ENCODE results near the gene HOXC13. TPM values are rescaled to one million over a fixed set of nuclear protein-coding genes. Genes with fewer than 3 reads are reported as not detected.

HOXC13 gene
- total RNA-seq, 1 experiment from 2014 or later: 93.5 TPM

DNA sequence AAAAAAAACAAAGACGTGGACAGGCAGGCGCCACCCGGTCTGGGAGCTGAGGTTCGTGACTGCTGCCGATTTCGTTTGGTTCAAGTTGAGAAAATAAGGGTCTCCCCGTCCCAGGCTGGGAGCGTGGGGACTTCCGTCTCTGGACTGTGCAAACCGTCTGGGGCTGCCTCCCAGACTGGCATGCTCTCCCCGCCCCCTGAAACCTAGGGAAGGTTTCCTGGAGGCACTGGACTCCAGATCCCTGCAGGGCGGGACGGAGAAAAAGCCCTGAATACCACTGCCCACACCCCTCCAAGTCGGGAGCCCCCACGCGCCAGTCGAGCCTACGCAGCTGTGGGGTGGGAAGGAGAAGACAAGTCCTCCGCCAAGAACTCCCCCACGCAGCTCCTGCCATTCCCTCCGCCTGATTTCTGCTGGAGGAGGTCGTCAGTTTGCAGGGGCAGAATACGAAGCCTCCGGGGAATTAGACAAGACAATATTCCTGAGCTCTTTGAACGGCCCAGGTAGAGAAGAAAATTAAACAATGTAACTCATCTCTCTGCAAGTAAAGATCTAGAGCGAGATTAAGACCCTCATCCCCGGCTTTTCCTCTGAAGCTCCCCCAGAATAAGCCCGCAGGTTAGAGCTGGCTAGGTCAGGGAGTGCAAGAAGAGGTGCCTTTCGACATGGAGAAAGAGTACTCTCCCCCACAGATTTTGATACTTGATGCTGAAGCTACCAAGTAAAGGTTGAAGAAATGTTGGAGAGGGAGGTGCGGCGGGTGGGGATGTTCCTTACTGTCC lies 10.4 kb upstream of the HOXC13 start:
- BruUV-seq (replicated peaks): no TSS peak
- ATAC-seq (no peak; the same call in 1 of the 2 replicates), DNase-seq (ENCODE audit: low read depth, low spot score) (no peak)
- intact Hi-C loops (cut with micrococcal nuclease; ENCODE audit: unreplicated experiment) (no loop called here), in situ Hi-C loops (cut with HindIII; ENCODE audit: low pct_unique_long_range_greater_than_20kb, low sequenced_read_pairs) (no loop called here)
- Histone ChIP-seq H3K4me1 (ENCODE audit: control insufficient read depth, insufficient read depth, low read length) (no peaks in the 10 kb centered on the region), H3K4me3 (ENCODE audit: low read depth in 2 of 2, low read length in 2 of 2) (no peak overlapping the region), H3K27ac (ENCODE audit: low read length) (peak overlapping the region; percentile 14; the same call in 1 of the 2 replicates), H3K9me3 (ENCODE audit: control insufficient read depth, insufficient read depth, low read depth, low read length) (no peaks in the 10 kb centered on the region), H3K36me3 (ENCODE audit: control insufficient read depth, insufficient read depth, low read length) (no peaks in the 10 kb centered on the region), H3K27me3 (ENCODE audit: control insufficient read depth, insufficient read depth, low read length) (no peaks in the 10 kb centered on the region)
- POLR2A ChIA-PET: interaction anchor here (0.5 kb wide), 1 partner anchor 31 kb away, joined by 3 read pairs; no protein-coding TSS in a partner anchor
- CTCF ChIA-PET: interaction anchor here (0.7 kb wide), 1 partner anchor 251 kb away, joined by 4 read pairs; no protein-coding TSS in a partner anchor
- TF ChIP-seq, protein P1, sequence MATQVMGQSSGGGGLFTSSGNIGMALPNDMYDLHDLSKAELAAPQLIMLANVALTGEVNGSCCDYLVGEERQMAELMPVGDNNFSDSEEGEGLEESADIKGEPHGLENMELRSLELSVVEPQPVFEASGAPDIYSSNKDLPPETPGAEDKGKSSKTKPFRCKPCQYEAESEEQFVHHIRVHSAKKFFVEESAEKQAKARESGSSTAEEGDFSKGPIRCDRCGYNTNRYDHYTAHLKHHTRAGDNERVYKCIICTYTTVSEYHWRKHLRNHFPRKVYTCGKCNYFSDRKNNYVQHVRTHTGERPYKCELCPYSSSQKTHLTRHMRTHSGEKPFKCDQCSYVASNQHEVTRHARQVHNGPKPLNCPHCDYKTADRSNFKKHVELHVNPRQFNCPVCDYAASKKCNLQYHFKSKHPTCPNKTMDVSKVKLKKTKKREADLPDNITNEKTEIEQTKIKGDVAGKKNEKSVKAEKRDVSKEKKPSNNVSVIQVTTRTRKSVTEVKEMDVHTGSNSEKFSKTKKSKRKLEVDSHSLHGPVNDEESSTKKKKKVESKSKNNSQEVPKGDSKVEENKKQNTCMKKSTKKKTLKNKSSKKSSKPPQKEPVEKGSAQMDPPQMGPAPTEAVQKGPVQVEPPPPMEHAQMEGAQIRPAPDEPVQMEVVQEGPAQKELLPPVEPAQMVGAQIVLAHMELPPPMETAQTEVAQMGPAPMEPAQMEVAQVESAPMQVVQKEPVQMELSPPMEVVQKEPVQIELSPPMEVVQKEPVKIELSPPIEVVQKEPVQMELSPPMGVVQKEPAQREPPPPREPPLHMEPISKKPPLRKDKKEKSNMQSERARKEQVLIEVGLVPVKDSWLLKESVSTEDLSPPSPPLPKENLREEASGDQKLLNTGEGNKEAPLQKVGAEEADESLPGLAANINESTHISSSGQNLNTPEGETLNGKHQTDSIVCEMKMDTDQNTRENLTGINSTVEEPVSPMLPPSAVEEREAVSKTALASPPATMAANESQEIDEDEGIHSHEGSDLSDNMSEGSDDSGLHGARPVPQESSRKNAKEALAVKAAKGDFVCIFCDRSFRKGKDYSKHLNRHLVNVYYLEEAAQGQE (IDR thresholded peaks at IDR 0.05; ENCODE audit: insufficient read depth in 1 of 2, low read depth in 2 of 2, low read length in 1 of 2): no peak
- TF ChIP-seq SIN3A (IDR thresholded peaks at IDR 0.05; ENCODE audit: borderline replicate concordance, insufficient read depth, low read depth, low read length): no peak
- TF ChIP-seq, protein P2, sequence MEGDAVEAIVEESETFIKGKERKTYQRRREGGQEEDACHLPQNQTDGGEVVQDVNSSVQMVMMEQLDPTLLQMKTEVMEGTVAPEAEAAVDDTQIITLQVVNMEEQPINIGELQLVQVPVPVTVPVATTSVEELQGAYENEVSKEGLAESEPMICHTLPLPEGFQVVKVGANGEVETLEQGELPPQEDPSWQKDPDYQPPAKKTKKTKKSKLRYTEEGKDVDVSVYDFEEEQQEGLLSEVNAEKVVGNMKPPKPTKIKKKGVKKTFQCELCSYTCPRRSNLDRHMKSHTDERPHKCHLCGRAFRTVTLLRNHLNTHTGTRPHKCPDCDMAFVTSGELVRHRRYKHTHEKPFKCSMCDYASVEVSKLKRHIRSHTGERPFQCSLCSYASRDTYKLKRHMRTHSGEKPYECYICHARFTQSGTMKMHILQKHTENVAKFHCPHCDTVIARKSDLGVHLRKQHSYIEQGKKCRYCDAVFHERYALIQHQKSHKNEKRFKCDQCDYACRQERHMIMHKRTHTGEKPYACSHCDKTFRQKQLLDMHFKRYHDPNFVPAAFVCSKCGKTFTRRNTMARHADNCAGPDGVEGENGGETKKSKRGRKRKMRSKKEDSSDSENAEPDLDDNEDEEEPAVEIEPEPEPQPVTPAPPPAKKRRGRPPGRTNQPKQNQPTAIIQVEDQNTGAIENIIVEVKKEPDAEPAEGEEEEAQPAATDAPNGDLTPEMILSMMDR (IDR thresholded peaks at IDR 0.05): no peak
- TF ChIP-seq POLR2AphosphoS5 (IDR thresholded peaks at IDR 0.05; ENCODE audit: low read depth, low read length): no peak
- no peak for TF ChIP-seq TCF7L2 (IDR thresholded peaks at IDR 0.05; ENCODE audit: low read depth, low read length)

DNA sequence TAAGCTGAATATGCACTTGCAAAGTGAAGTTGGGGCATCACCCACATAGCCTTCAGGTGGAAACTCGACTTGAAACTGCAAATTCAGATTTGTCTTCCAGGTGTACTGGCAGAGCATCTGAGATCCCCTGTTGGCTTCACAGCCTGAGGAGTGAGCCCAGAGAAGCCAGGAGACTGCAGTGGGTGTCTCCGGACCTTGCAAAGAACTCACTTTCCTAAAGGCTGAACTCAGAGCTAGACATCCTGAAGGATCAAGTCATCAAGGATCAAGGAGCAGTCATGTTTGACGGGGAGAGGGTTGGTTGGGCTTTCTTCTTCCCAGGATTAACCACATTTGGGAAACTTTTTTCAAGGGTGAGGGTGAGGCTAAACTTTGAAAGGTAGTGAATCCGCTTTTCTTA lies 9.1 kb upstream of the HOXC13 start:
- Histone ChIP-seq H3K9me3 (ENCODE audit: control insufficient read depth, insufficient read depth, low read depth, low read length) (no peaks in the 10 kb centered on the region), H3K4me1 (ENCODE audit: control insufficient read depth, insufficient read depth, low read length) (no peaks in the 10 kb centered on the region), H3K4me3 (ENCODE audit: low read depth in 2 of 2, low read length in 2 of 2) (no peak overlapping the region), H3K36me3 (ENCODE audit: control insufficient read depth, insufficient read depth, low read length) (no peaks in the 10 kb centered on the region), H3K27ac (ENCODE audit: low read length) (peak overlapping the region; percentile 25; the same call in 1 of the 2 replicates), H3K27me3 (ENCODE audit: control insufficient read depth, insufficient read depth, low read length) (no peaks in the 10 kb centered on the region)
- TF ChIP-seq, protein P2 (IDR thresholded peaks at IDR 0.05): no peak
- TF ChIP-seq TCF7L2 (IDR thresholded peaks at IDR 0.05; ENCODE audit: low read depth, low read length) (no peak), SIN3A (IDR thresholded peaks at IDR 0.05; ENCODE audit: borderline replicate concordance, insufficient read depth, low read depth, low read length) (no peak), POLR2AphosphoS5 (IDR thresholded peaks at IDR 0.05; ENCODE audit: low read depth, low read length) (no peak)
- TF ChIP-seq, protein P1 (IDR thresholded peaks at IDR 0.05; ENCODE audit: insufficient read depth in 1 of 2, low read depth in 2 of 2, low read length in 1 of 2): no peak
- no peak for ATAC-seq
- in situ Hi-C loops (cut with HindIII; ENCODE audit: low pct_unique_long_range_greater_than_20kb, low sequenced_read_pairs) (no loop called here), intact Hi-C loops (cut with micrococcal nuclease; ENCODE audit: unreplicated experiment) (no loop called here)
- no peak for DNase-seq (ENCODE audit: low read depth, low spot score)
- no TSS peak for BruUV-seq (replicated peaks)
- CTCF ChIA-PET: no interaction called here
- POLR2A ChIA-PET: no interaction called here

Data from Panc1 (cell line).